Lower lobe of right lung (tissue), 2 donors: ENCODE measurements around the gene CDK13. TPM values are rescaled to one million over a fixed set of nuclear protein-coding genes. Genes with fewer than 3 reads are reported as not detected.
"Not testable (repeated sequence)": the region's sequence is repeated elsewhere in the genome, so short reads cannot be mapped to it uniquely, and the experiment has no call there.

Experiments
- ATAC-seq, 2 donors: fragments of 200-7000 bp; cut with Tn5 transposase; one replicate each; pipeline ENCODE4 v1.9.1; 2020 to 2022; ENCODE audit warnings: mild to moderate bottlenecking in 2 of 2, moderate library complexity in 2 of 2
- DNase-seq: peaks from one replicate; pipeline ENCODE4 v3.0.0-alpha.2; 2020
- H3K27ac ChIP-seq: fragments of 200-600 bp; one replicate; pipeline ENCODE4 v1.8.0; 2022
- H3K27me3 ChIP-seq: fragments of 200-600 bp; one replicate; pipeline ENCODE4 v1.8.0; 2022; ENCODE audit warnings: low read depth
- H3K36me3 ChIP-seq: fragments of 200-600 bp; one replicate; pipeline ENCODE4 v1.8.0; 2022; ENCODE audit warnings: mild to moderate bottlenecking
- H3K4me1 ChIP-seq: fragments of 200-600 bp; one replicate; pipeline ENCODE4 v1.8.0; 2022
- H3K4me3 ChIP-seq: fragments of 200-600 bp; one replicate; pipeline ENCODE4 v1.8.0; 2022; ENCODE audit warnings: mild to moderate bottlenecking
- H3K9me3 ChIP-seq: fragments of 200-600 bp; one replicate; pipeline ENCODE4 v1.8.0; 2022
- intact Hi-C: fragments of 100-400 bp; cut with DNase I; formaldehyde crosslinking; loops from one replicate; pipeline ENCODE4 v1.11.0; 2022
- total RNA-seq: library from RNA; stranded (reverse); fragmentation: NEBNext Ultra II Directional; extraction: Animal tissue kit (Norgen Biotek cat#: 25700); gene quantifications from one replicate; pipeline ENCODE4 v1.2.1, GENCODE V29; 2021
- TF ChIP-seq, protein P1 (sequence below): fragments of 200-600 bp; IDR thresholded peaks from one replicate; pipeline ENCODE4 v1.8.0; 2022; ENCODE audit warnings: antibody characterized with exemption, mild to moderate bottlenecking
- donor health status: DM: no; HTN: yes; CAD: no; lungs with severe emphysema.

Gene CDK13
- total RNA-seq, 1 donor from 2014 or later = 53.2 TPM

DNA sequence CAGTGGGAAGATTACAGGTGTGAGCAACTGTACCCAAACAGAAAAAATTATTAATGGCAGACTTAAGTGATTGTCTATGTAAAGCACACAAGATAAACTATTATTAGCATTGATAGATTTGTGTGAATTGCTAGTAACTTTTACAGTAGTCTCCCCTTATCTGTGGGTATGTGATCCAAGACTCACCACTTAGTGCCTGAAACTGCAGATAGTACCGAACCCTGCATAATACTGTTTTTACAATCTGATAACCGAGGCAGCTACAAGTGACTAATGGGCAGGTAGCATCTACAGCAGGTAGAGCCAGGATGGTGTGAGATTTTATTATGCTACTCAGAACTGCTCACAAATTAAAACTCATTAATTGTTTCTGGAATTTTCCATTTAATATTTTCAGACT, 152.8 kb downstream of the CDK13 start:
- TF ChIP-seq, protein P1, sequence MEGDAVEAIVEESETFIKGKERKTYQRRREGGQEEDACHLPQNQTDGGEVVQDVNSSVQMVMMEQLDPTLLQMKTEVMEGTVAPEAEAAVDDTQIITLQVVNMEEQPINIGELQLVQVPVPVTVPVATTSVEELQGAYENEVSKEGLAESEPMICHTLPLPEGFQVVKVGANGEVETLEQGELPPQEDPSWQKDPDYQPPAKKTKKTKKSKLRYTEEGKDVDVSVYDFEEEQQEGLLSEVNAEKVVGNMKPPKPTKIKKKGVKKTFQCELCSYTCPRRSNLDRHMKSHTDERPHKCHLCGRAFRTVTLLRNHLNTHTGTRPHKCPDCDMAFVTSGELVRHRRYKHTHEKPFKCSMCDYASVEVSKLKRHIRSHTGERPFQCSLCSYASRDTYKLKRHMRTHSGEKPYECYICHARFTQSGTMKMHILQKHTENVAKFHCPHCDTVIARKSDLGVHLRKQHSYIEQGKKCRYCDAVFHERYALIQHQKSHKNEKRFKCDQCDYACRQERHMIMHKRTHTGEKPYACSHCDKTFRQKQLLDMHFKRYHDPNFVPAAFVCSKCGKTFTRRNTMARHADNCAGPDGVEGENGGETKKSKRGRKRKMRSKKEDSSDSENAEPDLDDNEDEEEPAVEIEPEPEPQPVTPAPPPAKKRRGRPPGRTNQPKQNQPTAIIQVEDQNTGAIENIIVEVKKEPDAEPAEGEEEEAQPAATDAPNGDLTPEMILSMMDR = no peak
- Histone ChIP-seq H3K4me1 (no peaks in the 10 kb centered on the region), H3K27me3 (no peaks in the 10 kb centered on the region), H3K9me3 (no peaks in the 10 kb centered on the region), H3K4me3 (no peak overlapping the region), H3K27ac (no peak overlapping the region), H3K36me3 (no peaks in the 10 kb centered on the region)
- intact Hi-C loops = no loop called here
- no peak for DNase-seq
- ATAC-seq = no peak

DNA sequence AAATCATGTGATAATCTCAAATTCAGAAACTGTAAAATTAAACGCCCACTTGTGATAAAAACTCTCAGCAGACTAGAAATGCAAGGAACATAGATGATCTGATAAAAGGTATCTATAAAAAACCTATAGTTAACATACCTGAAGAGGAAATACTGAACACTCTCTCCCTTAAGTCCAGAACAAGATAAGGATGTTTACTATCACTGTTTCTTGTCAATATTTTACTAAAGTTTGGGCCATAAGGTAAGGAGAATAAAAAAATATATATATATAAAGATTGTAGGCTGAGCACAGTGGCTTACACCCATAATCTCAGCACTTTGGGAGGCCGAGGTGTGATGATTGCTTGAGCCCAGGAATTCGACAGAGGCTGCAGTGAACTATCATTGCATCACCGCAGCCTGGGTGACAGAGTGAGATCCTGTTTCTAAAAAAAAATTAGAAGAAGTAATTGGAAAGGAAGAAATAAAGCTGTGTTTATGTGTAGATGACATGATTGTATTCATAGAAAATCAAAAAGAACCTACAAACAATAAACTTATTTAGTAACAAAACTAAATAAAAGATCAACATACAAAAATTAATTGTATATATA, 155.9 kb downstream of the CDK13 start:
- H3K27me3 ChIP-seq = no peaks in the 10 kb centered on the region
- no peak overlapping the region for H3K27ac ChIP-seq
- TF ChIP-seq, protein P1 = no peak
- no peaks in the 10 kb centered on the region for H3K36me3 ChIP-seq
- ATAC-seq (no peak), DNase-seq (no peak)
- H3K4me1 ChIP-seq = no peaks in the 10 kb centered on the region
- H3K4me3 ChIP-seq = no peak overlapping the region
- no peaks in the 10 kb centered on the region for H3K9me3 ChIP-seq
- intact Hi-C loops = no loop called here

DNA sequence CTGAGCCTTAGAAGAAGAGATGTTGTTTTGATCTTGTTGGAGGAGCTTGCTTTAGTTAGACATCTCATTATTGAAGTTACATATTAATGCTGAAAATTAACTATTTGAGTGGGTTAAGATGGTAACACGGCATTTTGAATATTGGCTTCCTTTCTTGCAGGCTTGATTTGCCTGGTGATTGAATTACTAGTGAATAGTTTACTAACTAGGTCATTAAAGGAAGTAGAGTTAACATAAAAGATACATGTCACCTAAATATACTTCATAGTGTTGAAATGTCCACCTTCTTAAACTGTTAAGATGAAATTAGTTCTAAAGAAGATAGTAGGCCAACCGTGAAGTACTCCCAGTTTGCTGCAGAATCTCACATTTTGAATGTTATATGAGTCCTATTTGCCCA, 165.9 kb downstream of the CDK13 start:
- DNase-seq = no peak
- intact Hi-C loops = no loop called here
- H3K4me1 ChIP-seq = no peaks in the 10 kb centered on the region
- no peak overlapping the region for H3K4me3 ChIP-seq
- TF ChIP-seq, protein P1 = no peak
- no peaks in the 10 kb centered on the region for H3K27me3 ChIP-seq
- no peak overlapping the region for H3K27ac ChIP-seq
- no peaks in the 10 kb centered on the region for H3K9me3 ChIP-seq
- H3K36me3 ChIP-seq = no peaks in the 10 kb centered on the region
- no peak for ATAC-seq

DNA sequence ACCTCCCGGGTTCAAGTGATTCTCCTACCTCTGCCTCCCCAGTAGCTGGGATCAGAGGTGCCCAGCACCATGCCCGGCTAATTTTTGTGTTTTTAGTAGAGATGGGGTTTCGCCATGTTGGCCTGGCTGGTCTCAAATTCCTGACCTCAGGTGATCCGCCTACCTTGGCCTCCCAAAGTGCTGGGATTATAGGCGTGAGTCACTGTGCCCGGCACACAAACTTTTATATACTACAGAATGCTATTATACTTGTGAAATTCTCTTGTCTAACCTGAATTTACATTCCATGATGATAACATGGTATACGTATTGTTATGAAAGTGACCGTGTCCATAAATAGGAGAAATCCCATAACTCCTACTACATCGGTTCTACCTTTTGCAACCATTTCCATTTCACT, 167.1 kb downstream of the CDK13 start:
- H3K9me3 ChIP-seq, DNase-seq, H3K27ac ChIP-seq, intact Hi-C loops, H3K36me3 ChIP-seq, H3K27me3 ChIP-seq, H3K4me3 ChIP-seq, H3K4me1 ChIP-seq, ATAC-seq: not testable (repeated sequence)

DNA sequence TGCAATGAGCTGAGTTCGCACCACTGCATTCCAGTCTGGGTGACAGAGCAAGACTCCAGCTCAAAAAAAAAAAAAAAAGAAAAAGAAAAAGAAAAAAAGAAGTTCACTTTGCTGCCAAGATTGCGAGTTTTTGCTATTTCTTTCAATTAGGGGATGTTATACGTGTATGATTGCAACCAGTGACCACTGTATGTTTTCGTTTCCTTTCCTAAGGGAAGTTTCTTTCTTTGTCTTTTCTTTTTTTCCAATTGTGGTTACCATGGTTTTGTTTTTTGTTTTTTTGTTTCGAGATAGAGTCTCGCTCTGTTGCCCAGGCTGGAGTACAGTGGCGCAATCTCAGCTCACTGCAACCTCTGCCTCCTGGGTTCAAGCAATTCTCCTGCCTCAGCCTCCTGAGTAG, 168.1 kb downstream of the CDK13 start:
- H3K36me3 ChIP-seq, intact Hi-C loops, H3K27me3 ChIP-seq, H3K9me3 ChIP-seq, DNase-seq, ATAC-seq, H3K4me3 ChIP-seq, H3K4me1 ChIP-seq, H3K27ac ChIP-seq: not testable (repeated sequence)

DNA sequence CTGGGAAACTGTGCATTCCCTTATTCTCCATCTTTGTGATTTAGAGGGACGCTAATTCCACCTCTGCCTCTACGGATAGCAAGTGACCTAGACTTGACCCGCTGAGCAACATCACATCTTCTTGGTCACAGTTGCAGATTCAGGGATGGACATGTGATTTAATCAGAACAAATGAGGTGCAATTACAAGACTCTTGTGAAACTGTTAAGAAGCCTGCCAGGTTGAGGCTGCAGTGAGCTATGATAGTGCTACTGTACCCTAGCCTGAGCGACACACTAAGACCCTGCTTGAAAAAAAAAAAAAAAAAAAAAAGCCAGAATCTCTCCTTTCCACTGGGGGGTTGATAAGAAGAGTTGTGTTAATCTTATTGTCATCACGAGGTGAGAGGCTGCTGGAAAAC, 170.0 kb downstream of the CDK13 start:
- Histone ChIP-seq H3K27me3 (no peaks in the 10 kb centered on the region), H3K9me3 (no peaks in the 10 kb centered on the region), H3K4me3 (no peak overlapping the region), H3K4me1 (no peaks in the 10 kb centered on the region), H3K27ac (no peak overlapping the region), H3K36me3 (no peaks in the 10 kb centered on the region)
- no peak for DNase-seq
- no peak for ATAC-seq
- intact Hi-C loops = no loop called here
- TF ChIP-seq, protein P1 = no peak

DNA sequence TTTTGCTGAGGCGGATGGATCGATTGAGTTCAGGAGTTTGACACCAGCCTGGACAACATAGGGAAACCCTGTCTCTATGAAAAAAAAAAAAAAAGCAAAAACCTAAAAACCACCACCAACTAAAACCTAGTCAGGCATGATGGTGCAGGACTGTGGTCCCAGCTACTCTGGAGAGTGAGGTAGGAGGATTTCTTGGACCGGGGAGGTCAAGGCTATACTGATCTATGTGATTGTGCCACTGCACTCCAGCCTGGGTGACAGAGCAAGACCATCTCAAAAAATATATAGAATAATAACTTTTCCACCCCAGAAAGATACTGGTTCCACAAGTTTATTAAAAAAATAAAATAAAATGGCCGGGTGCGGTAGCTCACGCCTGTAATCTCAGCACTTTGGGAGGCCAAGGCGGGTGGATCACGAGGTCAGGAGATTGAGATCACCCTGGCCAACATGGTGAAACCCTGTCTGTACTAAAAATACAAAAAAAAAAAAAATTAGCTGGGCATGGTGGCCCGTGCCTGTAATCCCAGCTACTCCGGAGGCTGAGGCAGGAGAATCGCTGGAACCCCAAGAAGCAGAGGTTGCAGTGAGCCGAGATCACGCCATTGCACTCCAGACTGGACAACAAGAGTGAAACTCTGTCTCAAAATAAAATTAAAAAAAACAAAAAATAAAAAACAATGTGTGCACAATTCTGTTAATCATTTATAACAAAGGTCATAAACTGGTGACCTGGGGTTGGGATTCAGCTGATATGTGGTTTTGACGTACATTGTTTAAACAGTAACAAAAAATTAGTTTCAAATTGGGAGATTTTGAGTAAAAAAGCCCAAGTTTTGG, 172.3 kb downstream of the CDK13 start:
- H3K4me3 ChIP-seq, ATAC-seq, intact Hi-C loops, DNase-seq, H3K4me1 ChIP-seq, H3K9me3 ChIP-seq, H3K36me3 ChIP-seq, H3K27ac ChIP-seq, H3K27me3 ChIP-seq: not testable (repeated sequence)
